Superior temporal gyrus (tissue), 1 donor: ENCODE measurements around the gene PRR23E.

ENCODE experiments used
- DNase-seq: peaks from one replicate; pipeline ENCODE4 v3.0.0-alpha.2; 2016; ENCODE audit errors: extremely low spot score

Gene PRR23E

GRCh38 chr3:127226946-127227842, 34.3 kb downstream of the PRR23E start:
- no peak for DNase-seq

GRCh38 chr3:127228866-127229265, 35.9 kb downstream of the PRR23E start:
- no peak for DNase-seq

DNA sequence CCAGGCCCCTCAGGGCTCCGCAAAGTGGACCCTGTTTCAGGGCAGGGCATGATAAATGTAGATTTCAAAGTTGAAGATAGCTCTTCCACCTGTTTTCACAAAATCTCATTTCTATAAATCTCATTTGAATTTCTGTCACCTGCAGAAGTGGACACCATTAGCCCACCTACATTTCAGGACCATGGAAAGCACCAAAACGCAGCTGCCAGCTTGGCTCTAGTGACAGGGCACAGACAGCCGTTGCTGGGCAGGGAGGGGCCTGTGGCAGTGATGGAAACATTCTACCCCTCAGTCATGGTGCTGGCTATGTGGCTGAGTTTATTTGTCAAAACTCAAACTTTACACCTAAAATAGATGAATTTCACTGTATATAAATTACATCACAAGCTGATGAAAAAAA, 40.4 kb downstream of the PRR23E start:
- DNase-seq = no peak

DNA sequence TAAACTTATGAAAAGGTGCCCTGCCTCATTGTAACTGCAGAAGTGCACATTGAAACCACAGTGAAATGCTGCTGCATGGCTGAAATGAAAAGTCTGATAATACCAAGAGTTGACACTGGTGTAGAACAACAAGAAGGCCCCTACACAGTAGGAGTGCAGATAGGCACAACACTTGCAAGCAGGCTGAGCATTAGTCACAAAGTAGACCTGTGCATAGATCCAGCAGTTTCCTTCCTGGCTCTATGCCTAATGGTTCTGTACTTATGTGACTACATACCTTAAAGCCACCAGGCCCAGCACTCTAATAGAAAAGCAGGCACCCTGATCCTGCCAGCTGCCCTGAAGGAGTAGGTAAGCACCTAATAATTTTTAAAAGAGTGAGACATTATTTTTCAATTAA, 41.8 kb downstream of the PRR23E start:
- no peak for DNase-seq

DNA sequence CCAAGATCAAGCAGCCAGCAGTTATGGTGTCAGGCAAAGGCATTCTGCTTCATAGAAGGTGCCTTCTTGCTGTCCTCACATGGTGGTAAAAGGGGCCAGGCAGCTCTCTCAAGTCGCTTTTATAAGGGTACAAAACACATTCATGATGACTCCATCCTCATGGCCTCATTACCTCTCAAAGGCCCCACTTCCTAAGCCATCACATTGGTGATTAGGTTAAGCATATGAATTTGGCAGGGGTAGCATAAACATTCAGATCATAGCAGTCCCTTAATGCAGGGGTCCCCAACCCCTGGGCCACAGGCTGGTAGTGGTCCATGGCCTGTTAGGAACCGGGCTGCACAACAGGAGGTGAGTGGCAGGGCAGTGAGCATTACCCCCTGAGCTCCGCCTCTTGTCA, 42.8 kb downstream of the PRR23E start:
- no peak for DNase-seq

- DNase-seq = no peak
These were observed 44.9 kb downstream of the PRR23E start for GRCh38 chr3:127237835-127238234.

GRCh38 chr3:127238602-127239001, 45.7 kb downstream of the PRR23E start:
- DNase-seq = no peak

- no peak for DNase-seq
These were observed 54.4 kb downstream of the PRR23E start for GRCh38 chr3:127247292-127247691.
